ENCODE measurements around the gene C22orf31. TPM values are rescaled to one million over a fixed set of nuclear protein-coding genes. Genes with fewer than 3 reads are reported as not detected.

C22orf31 gene
- total RNA-seq, 1 experiment from 2014 or later: not detected

DNA sequence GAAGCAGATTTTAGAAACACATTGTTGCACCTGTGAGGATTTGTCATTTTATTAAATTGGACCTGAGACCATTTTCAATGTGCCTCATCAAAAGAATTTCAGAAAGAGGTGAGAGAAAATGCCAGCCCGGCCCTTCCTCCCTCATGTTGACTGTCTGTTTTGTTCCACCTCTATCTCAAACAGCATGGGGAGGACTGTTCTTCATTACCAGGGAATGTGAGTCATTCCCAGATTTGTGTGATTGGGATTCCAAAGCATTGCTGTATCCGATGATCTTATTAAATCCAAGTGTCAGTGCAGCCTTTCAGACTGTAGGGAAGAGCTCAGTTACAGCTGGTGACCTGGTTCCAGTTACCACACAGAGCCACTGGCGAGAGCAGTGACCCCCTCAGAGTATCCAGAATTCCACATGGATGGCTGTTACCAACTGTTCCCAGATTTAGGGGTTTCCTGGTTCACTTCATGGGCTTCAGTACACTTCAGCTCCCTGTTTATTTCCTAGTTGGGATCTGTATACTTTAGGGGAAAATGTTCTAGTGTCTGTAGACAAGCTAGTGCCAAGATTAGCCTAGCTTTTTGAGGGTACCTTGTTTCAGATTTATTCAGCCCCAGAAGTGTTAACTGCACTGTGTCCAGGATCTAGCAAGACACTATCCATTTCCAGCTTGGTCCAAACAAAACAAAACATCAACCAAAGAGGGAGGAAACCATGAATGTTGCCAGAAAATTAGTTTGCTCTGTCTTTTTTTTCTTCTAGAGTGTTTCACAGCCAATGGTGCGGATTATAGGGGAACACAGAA is 32.1 kb upstream of the C22orf31 start (continued):
- TF ChIP-seq, protein P1, sequence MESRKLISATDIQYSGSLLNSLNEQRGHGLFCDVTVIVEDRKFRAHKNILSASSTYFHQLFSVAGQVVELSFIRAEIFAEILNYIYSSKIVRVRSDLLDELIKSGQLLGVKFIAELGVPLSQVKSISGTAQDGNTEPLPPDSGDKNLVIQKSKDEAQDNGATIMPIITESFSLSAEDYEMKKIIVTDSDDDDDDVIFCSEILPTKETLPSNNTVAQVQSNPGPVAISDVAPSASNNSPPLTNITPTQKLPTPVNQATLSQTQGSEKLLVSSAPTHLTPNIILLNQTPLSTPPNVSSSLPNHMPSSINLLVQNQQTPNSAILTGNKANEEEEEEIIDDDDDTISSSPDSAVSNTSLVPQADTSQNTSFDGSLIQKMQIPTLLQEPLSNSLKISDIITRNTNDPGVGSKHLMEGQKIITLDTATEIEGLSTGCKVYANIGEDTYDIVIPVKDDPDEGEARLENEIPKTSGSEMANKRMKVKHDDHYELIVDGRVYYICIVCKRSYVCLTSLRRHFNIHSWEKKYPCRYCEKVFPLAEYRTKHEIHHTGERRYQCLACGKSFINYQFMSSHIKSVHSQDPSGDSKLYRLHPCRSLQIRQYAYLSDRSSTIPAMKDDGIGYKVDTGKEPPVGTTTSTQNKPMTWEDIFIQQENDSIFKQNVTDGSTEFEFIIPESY (IDR thresholded peaks at IDR 0.05; ENCODE audit: extremely low read depth, insufficient replicate concordance, low read length): no peak

DNA sequence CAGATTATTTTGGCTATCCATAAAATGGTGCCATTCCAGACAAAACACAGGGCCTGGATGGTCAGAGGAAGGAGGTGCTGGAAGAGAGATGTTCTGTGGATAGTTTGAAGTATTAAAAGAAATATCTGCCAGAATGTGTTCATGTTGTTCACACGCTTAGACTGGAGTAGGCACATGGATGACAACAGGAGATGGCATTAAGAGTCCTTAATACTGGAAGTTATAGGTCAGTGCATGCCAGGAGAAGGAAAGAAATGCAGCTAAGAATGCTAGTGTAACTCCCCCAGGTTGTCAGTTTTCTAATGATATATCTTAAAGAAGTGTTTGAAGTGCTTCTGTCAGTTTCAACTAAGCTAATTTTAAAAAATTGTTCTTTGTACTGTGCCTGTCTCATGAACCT is 31.4 kb upstream of the C22orf31 start:
- ChIA-PET RAD21 (ENCODE audit: low non-redundant PET in 1 of 2, low total read pairs in 2 of 2, uncharacterized antibody in 2 of 2, unreplicated experiment in 2 of 2) (no interaction called here), CTCF (no interaction called here), POLR2A (no interaction called here)
- H3K27ac ChIP-seq (ENCODE audit: low read depth, low read length): no peak overlapping the region
- H3K9ac ChIP-seq (ENCODE audit: low read length): no peak overlapping the region
- no TSS peak for BruUV-seq (replicated peaks)
- no peaks in the 10 kb centered on the region for H3K79me2 ChIP-seq (ENCODE audit: insufficient read depth, low read length)
- no peak for TF ChIP-seq RAD21 (IDR thresholded peaks at IDR 0.05; ENCODE audit: low read depth)
- TF ChIP-seq, protein P1 (IDR thresholded peaks at IDR 0.05; ENCODE audit: extremely low read depth, insufficient replicate concordance, low read length): no peak
- no peak for TF ChIP-seq POLR2AphosphoS5 (IDR thresholded peaks at IDR 0.05; ENCODE audit: low read depth, low read length)
- TF ChIP-seq, protein P2, sequence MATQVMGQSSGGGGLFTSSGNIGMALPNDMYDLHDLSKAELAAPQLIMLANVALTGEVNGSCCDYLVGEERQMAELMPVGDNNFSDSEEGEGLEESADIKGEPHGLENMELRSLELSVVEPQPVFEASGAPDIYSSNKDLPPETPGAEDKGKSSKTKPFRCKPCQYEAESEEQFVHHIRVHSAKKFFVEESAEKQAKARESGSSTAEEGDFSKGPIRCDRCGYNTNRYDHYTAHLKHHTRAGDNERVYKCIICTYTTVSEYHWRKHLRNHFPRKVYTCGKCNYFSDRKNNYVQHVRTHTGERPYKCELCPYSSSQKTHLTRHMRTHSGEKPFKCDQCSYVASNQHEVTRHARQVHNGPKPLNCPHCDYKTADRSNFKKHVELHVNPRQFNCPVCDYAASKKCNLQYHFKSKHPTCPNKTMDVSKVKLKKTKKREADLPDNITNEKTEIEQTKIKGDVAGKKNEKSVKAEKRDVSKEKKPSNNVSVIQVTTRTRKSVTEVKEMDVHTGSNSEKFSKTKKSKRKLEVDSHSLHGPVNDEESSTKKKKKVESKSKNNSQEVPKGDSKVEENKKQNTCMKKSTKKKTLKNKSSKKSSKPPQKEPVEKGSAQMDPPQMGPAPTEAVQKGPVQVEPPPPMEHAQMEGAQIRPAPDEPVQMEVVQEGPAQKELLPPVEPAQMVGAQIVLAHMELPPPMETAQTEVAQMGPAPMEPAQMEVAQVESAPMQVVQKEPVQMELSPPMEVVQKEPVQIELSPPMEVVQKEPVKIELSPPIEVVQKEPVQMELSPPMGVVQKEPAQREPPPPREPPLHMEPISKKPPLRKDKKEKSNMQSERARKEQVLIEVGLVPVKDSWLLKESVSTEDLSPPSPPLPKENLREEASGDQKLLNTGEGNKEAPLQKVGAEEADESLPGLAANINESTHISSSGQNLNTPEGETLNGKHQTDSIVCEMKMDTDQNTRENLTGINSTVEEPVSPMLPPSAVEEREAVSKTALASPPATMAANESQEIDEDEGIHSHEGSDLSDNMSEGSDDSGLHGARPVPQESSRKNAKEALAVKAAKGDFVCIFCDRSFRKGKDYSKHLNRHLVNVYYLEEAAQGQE (IDR thresholded peaks at IDR 0.05; ENCODE audit: low read depth): no peak
- no peak for TF ChIP-seq YY1 (IDR thresholded peaks at IDR 0.05; ENCODE audit: extremely low read depth, insufficient replicate concordance, low read depth, low read length)
- no peak for TF ChIP-seq EZH2phosphoT487 (IDR thresholded peaks at IDR 0.05; ENCODE audit: borderline replicate concordance)
- TF ChIP-seq, protein P3, sequence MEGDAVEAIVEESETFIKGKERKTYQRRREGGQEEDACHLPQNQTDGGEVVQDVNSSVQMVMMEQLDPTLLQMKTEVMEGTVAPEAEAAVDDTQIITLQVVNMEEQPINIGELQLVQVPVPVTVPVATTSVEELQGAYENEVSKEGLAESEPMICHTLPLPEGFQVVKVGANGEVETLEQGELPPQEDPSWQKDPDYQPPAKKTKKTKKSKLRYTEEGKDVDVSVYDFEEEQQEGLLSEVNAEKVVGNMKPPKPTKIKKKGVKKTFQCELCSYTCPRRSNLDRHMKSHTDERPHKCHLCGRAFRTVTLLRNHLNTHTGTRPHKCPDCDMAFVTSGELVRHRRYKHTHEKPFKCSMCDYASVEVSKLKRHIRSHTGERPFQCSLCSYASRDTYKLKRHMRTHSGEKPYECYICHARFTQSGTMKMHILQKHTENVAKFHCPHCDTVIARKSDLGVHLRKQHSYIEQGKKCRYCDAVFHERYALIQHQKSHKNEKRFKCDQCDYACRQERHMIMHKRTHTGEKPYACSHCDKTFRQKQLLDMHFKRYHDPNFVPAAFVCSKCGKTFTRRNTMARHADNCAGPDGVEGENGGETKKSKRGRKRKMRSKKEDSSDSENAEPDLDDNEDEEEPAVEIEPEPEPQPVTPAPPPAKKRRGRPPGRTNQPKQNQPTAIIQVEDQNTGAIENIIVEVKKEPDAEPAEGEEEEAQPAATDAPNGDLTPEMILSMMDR (IDR thresholded peaks at IDR 0.05 in 2 of 3, conservative IDR thresholded peaks at IDR 0.05 in 1 of 3; ENCODE audit: borderline replicate concordance in 1 of 3, insufficient read depth in 1 of 3, low read depth in 2 of 3, low read length in 2 of 3): no peak
- TF ChIP-seq ZNF274 (IDR thresholded peaks at IDR 0.05; ENCODE audit: low read depth, low read length): no peak
- TF ChIP-seq FOSL1 (IDR thresholded peaks at IDR 0.05; ENCODE audit: low read depth): no peak
- TF ChIP-seq SIN3A (IDR thresholded peaks at IDR 0.05; ENCODE audit: low read depth): no peak
- TF ChIP-seq SP1 (IDR thresholded peaks at IDR 0.05; ENCODE audit: low read depth): no peak
- TF ChIP-seq EZH2 (IDR thresholded peaks at IDR 0.05): no peak
- TF ChIP-seq CEBPB (IDR thresholded peaks at IDR 0.05; ENCODE audit: low read depth): no peak
- no peak overlapping the region for H2AFZ ChIP-seq (ENCODE audit: low read depth, low read length, poor library complexity, severe bottlenecking)
- H3K27me3 ChIP-seq (ENCODE audit: insufficient read depth, low read length): no peaks in the 10 kb centered on the region
- H3K4me3 ChIP-seq (replicated peaks in 1 of 2; ENCODE audit: low read depth in 1 of 2, low read length in 2 of 2): no peak overlapping the region
- H3K4me2 ChIP-seq (ENCODE audit: low read length): no peak overlapping the region
- H3K9me3 ChIP-seq (ENCODE audit: control insufficient read depth in 1 of 2, insufficient read depth in 1 of 2, low read depth in 1 of 2, low read length in 2 of 2): no peaks in the 10 kb centered on the region
- H3K36me3 ChIP-seq (ENCODE audit: control insufficient read depth in 1 of 2, insufficient read depth in 2 of 2, low read length in 2 of 2): no peaks in the 10 kb centered on the region
- peaks cover 3 to 5% of the 10 kb centered on the region in 2 experiments; a peak in 3 of 4 replicates for H3K4me1 ChIP-seq (ENCODE audit: control insufficient read depth in 1 of 2, insufficient read depth in 2 of 2, low read length in 2 of 2)
- no peak for ATAC-seq
- H4K20me1 ChIP-seq (ENCODE audit: insufficient read depth): no peaks in the 10 kb centered on the region
- no peak for DNase-seq (ENCODE audit: low read depth, low spot score)
- no peaks in the 10 kb centered on the region for H3K9me2 ChIP-seq (ENCODE audit: insufficient read depth)
- intact Hi-C loops (cut with micrococcal nuclease): no loop called here

Measured in HCT116 (cell line).